Skin epidermis (tissue), 12 donors: ENCODE results near the gene PRPF40B.
A peak's percentile ranks its signal among the peaks of the same experiment; 100 is the strongest.

ENCODE experiments used
- H3K27ac ChIP-seq, 21 experiments: fragments of 200-600 bp; sonication (generic) in 11 of 21; one replicate each; pipeline ENCODE4 v1.5.0; 2020; ENCODE audit warnings: mild to moderate bottlenecking in 3 of 21, inconsistent platforms in 2 of 21, moderate library complexity in 2 of 21
- H3K4me3 ChIP-seq, 7 experiments: fragments of 200-600 bp; sonication (generic) in 2 of 7; one replicate each; pipeline ENCODE4 v1.5.0; 2020; ENCODE audit warnings: inconsistent platforms in 2 of 7, mild to moderate bottlenecking in 2 of 7, moderate library complexity in 1 of 7

The PRPF40B gene

GRCh38 chr12:49672301-49673217 lies 49.2 kb downstream of the PRPF40B start:
- H3K27ac ChIP-seq = peak overlapping the region in 20 of 21 experiments; percentile 63 to 95 (median 83)
- no peak overlapping the region for H3K4me3 ChIP-seq

DNA sequence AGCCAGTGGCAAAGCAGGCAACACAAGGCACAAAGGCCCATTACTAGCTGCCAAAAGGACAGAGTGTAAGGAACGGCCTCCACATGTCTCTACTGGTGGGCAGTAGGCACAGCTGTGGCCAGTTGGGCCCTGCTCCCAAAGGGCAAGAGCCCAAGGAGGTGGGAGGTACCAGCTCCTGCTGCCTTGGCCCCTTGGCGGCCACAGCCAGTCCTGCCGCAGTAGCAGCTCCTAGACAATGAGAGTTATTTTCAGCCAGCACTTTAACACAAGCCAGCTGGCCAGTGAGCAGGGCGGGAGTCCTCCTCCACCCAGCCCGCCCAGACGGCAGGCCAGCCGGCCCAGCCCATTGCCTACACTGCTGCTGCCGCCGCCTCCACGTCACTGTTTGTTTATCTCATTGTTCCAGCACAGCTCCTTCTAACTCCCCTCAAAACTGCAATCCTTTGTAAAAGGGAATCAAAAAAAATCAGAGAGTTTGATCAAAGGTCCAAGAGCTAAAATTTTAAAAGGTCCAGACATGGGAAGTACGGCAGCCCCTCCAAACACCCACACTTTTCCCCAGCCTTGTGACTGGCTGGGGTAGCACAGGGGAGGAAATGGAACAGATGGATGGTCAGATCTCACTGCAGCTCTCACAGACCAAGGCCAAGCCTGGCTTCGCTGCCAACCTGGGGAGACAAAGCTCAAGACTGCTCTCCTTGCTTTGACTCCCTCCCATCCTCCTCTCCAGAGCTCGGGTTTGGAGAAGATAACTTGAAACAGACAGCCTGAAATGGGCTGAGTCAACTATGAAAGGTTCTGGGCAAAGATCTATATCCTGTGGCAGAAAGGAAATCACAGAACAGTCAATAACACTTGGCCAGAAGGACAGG lies 50.3 kb downstream of the PRPF40B start:
- Histone ChIP-seq H3K27ac (peak overlapping the region in 20 of 21 experiments; percentile 66 to 95 (median 83)), H3K4me3 (no peak overlapping the region)

GRCh38 chr12:49674318-49674981 lies 51.1 kb downstream of the PRPF40B start:
- Histone ChIP-seq H3K4me3 (no peak overlapping the region), H3K27ac (peak overlapping the region in 20 of 21 experiments; percentile 57 to 95 (median 83))

DNA sequence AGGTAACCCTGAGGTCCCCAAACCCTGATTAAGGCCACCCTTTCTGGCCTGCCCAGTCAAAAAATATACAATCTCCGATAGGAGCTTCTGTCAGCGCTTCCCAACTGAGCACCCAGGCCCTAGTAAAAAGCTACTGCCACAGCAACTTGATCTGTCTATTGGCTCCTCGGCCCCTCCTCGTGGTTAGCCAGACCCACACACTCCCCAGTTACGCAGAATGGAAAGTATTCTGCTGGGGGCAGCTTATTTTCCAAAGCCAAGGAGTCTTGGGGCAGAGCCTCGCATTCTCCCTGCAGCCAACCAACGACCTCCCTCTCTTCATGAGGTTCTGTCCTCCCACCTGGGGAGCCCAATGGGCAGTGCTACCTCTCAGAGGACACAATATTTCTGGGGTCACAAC lies 51.8 kb downstream of the PRPF40B start:
- H3K4me3 ChIP-seq = no peak overlapping the region
- H3K27ac ChIP-seq = peak overlapping the region in 20 of 21 experiments; percentile 13 to 95 (median 83)

DNA sequence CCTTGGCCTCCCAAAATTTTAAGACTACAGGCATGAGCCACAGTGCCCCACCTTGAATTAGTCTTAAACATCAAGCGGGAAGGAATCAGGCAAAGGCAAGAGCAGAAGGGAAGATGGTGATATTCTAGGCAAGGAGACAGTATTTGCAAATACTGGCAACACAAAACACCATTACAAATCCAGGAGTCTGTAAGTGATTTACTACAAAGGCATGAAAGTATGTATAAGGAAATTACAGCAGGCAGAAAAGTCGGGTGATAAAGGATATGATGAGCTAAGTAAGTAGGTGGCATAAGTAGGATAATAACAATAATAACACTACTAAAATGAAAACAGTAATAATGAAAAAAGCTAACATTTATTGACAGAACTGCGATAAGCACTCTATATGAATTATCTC lies 55.4 kb downstream of the PRPF40B start:
- Histone ChIP-seq H3K4me3 (no peak overlapping the region), H3K27ac (no peak overlapping the region)

GRCh38 chr12:49680075-49680474 lies 56.7 kb downstream of the PRPF40B start:
- no peak overlapping the region for H3K4me3 ChIP-seq

GRCh38 chr12:49683599-49684309 lies 60.4 kb downstream of the PRPF40B start:
- H3K4me3 ChIP-seq = no peak overlapping the region
- no peak overlapping the region for H3K27ac ChIP-seq

More at GRCh38 chr12:49680075-49680474, 56.7 kb downstream of the PRPF40B start:
- H3K27ac ChIP-seq = no peak overlapping the region

GRCh38 chr12:49684310-49684854 lies 61.0 kb downstream of the PRPF40B start:
- H3K27ac ChIP-seq = no peak overlapping the region
- H3K4me3 ChIP-seq = no peak overlapping the region

DNA sequence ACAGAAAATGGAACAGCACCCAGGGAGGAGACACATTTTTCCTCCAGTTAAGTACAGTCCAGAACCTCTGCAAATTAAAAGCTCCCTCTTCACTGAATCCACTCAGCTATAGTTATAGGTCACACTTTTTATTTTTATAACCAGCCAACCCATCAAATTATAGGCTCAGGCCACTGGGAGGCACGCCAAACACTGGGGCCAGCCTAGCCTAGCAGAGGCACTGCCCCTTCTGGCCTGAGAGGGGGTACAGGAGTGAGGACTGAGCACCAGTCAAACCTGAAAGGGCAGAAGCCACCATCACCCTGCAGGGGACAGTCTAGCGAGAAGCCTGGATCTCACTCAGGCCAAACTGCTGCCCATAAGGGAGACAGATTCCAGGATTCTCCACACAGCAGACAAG lies 64.6 kb downstream of the PRPF40B start:
- no peak overlapping the region for H3K4me3 ChIP-seq
- H3K27ac ChIP-seq = no peak overlapping the region

DNA sequence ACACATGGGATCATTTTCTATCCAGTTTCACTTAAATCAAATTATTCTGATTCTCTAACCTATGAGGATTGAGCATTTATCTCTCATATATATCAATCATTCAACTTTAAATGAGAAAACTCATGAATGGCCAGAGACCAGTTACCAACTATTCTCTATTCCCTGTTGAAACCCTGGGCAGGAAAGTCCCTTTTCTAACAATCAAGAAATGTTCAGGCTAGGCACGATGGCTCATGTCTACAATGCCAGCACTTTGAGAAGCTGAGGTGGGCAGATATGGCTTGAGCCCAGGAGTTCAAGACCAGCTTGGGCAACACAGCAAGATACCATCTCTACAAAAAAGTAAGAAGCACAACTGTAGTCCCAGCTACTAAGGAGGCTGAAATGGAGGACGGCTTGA lies 65.9 kb downstream of the PRPF40B start:
- no peak overlapping the region for H3K4me3 ChIP-seq
- H3K27ac ChIP-seq = peak overlapping the region in 1 of 21 experiments; percentile 14

DNA sequence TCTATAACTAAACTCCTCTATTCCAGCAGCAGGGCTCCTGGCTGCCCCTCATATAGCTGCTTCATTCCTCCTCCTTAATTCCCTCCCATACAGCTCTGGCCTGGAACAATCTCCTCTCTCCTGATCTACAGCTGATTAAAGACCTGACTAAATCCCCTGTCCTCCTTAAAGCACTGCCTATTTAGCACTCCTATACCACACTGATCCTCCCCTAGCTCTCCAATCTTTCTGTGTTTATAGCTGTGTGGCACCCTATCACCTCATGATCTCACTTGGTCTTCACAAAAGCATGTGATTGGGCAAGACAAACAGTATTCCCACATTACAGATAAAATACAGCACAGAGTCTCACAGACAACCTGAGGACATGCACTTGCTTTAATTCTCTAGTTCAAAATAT lies 66.4 kb downstream of the PRPF40B start:
- Histone ChIP-seq H3K4me3 (no peak overlapping the region), H3K27ac (peak overlapping the region in 1 of 21 experiments; percentile 14)

DNA sequence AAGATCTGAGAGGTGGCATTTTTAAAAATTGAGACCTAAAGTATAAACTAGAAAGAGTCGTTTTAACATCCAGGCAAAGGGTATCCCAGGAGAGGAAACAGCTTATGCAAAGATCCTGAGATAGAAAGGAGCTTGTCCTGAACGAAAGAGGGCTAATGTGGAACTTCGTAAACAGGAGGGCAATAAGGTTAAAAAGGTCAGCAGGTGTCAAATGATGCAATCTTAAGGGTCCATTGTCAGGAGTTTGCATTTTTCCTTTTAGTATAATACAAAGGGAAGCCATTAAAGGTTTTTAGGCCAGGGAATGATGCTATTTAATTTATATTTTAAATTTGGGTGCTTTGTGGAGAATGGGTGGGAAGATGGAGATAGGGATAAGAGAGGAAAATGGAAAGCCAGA lies 69.5 kb downstream of the PRPF40B start:
- H3K27ac ChIP-seq = no peak overlapping the region
- H3K4me3 ChIP-seq = no peak overlapping the region

- H3K27ac ChIP-seq = no peak overlapping the region
- no peak overlapping the region for H3K4me3 ChIP-seq
Observed at GRCh38 chr12:49693931-49694444, 70.6 kb downstream of the PRPF40B start.
